LNCaP clone FGC (cell line): Measurements from ENCODE around the gene CDK6.

Experiments used
- DNase-seq: peaks from one replicate; pipeline ENCODE4 v3.0.0-alpha.2; 2011; ENCODE audit warnings: low read depth
- H3K4me3 ChIP-seq: 2 replicates; pipeline ENCODE4 v1.5.1; 2011; ENCODE audit warnings: mild to moderate bottlenecking, low read depth, low read length, control low read depth
- CTCF ChIP-seq: IDR thresholded peaks from 2 replicates; pipeline ENCODE4 v1.5.1; 2012; ENCODE audit warnings: mild to moderate bottlenecking; ENCODE audit not compliant: control insufficient read depth, insufficient read depth; ENCODE audit errors: extremely low read depth

Gene CDK6

GRCh38 chr7:92754919-92755581, 81.3 kb downstream of the CDK6 start:
- H3K4me3 ChIP-seq, result no peak overlapping the region
- TF ChIP-seq CTCF, result no peak
- DNase-seq, result no peak

GRCh38 chr7:92753614-92754013, 82.8 kb downstream of the CDK6 start:
- no peak overlapping the region for H3K4me3 ChIP-seq
- TF ChIP-seq CTCF, result no peak
- DNase-seq, result no peak

- no peak for DNase-seq
- H3K4me3 ChIP-seq, result no peak overlapping the region
- no peak for TF ChIP-seq CTCF
Measured at GRCh38 chr7:92751902-92752901, 84.2 kb downstream of the CDK6 start.

- no peak overlapping the region for H3K4me3 ChIP-seq
- DNase-seq, result no peak
- no peak for TF ChIP-seq CTCF
Measured at GRCh38 chr7:92750946-92751345, 85.4 kb downstream of the CDK6 start.

GRCh38 chr7:92750447-92750839, 85.9 kb downstream of the CDK6 start:
- no peak overlapping the region for H3K4me3 ChIP-seq

GRCh38 chr7:92749832-92750446, 86.4 kb downstream of the CDK6 start:
- DNase-seq, result no peak
- no peak overlapping the region for H3K4me3 ChIP-seq
- no peak for TF ChIP-seq CTCF

More at GRCh38 chr7:92750447-92750839, 85.9 kb downstream of the CDK6 start:
- no peak for TF ChIP-seq CTCF
- no peak for DNase-seq
